CD4-positive, alpha-beta T cell (primary cell): Measurements from ENCODE around the gene COA8. TPM values are rescaled to one million over a fixed set of nuclear protein-coding genes. Genes with fewer than 3 reads are reported as not detected.

Source experiments
- ATAC-seq: fragments of 200-7000 bp; cut with Tn5 transposase; one replicate; pipeline ENCODE4 v1.10.0; 2022; ENCODE audit warnings: mild to moderate bottlenecking; ENCODE audit not compliant: poor library complexity
- CTCF ChIA-PET: fragments of 350-600 bp; sonication (Branson Sonifier 250); formaldehyde crosslinking; loops from one replicate; lab custom pipeline; 2021; ENCODE audit warnings: antibody characterized with exemption, inconsistent platforms; lab: Charles Lee
- POLR2A ChIA-PET: fragments of 350-600 bp; sonication (Branson Sonifier 250); formaldehyde crosslinking; loops from one replicate; lab custom pipeline; 2021; ENCODE audit warnings: antibody characterized with exemption, inconsistent platforms; lab: Charles Lee
- DNase-seq, 14 experiments: peaks; one replicate each; pipeline ENCODE4 v3.0.0-alpha.2; 2013 to 2020; ENCODE audit warnings: mixed read lengths in 2 of 14
- H3K27ac ChIP-seq, 2 donors: one replicate each; pipeline versions ENCODE4 v1.5.1 to v1.7.0; 2013; ENCODE audit warnings: low read length in 2 of 2, low read depth in 1 of 2, mild to moderate bottlenecking in 1 of 2
- H3K27me3 ChIP-seq, 2 experiments: 1 replicate in 1 of 2; 2 replicates in 1 of 2; pipeline versions ENCODE4 v1.6.1 to v1.7.0; 2013; ENCODE audit warnings: low read length in 2 of 2, control low read depth in 1 of 2, mild to moderate bottlenecking in 1 of 2, moderate library complexity in 1 of 2; ENCODE audit not compliant: insufficient read depth in 2 of 2, control insufficient read depth in 1 of 2
- H3K36me3 ChIP-seq: one replicate; pipeline ENCODE4 v1.6.1; 2013; ENCODE audit warnings: low read length, control low read depth; ENCODE audit not compliant: insufficient read depth
- H3K4me1 ChIP-seq: one replicate; pipeline ENCODE4 v1.6.1; 2013; ENCODE audit warnings: low read length, control low read depth; ENCODE audit not compliant: insufficient read depth
- H3K4me3 ChIP-seq: one replicate; pipeline ENCODE4 v1.5.1; 2013; ENCODE audit warnings: mild to moderate bottlenecking, low read length, moderate library complexity
- H3K9me3 ChIP-seq, 2 experiments: 1 replicate in 1 of 2; 2 replicates in 1 of 2; pipeline versions ENCODE4 v1.6.1 to v1.7.0; 2013; ENCODE audit warnings: low read length in 2 of 2, mild to moderate bottlenecking in 2 of 2, control low read depth in 1 of 2, moderate library complexity in 1 of 2; ENCODE audit not compliant: control insufficient read depth in 1 of 2, insufficient read depth in 1 of 2
- H3K27ac Mint-ChIP-seq: one replicate; pipeline ENCODE4 v1.8.0; 2020; ENCODE audit warnings: mixed read lengths
- H3K27me3 Mint-ChIP-seq: one replicate; pipeline ENCODE4 v1.8.0; 2021; ENCODE audit warnings: mixed read lengths
- H3K36me3 Mint-ChIP-seq: one replicate; pipeline ENCODE4 v1.8.0; 2021; ENCODE audit warnings: low read depth, mixed read lengths
- H3K4me1 Mint-ChIP-seq: one replicate; pipeline ENCODE4 v1.8.0; 2021; ENCODE audit warnings: low read depth, mixed read lengths
- H3K4me3 Mint-ChIP-seq: one replicate; pipeline ENCODE4 v1.8.0; 2020; ENCODE audit warnings: mild to moderate bottlenecking, mixed read lengths
- H3K9me3 Mint-ChIP-seq: one replicate; pipeline ENCODE4 v1.8.0; 2020; ENCODE audit warnings: mixed read lengths
- intact Hi-C, 2 experiments: fragments of 100-400 bp; cut with DNase I in 1 of 2; cut with micrococcal nuclease in 1 of 2; formaldehyde crosslinking; loops; one replicate each; pipeline versions ENCODE4 v1.15.1 to v1.9.0; 2023 to 2025; cut with DNase I, micrococcal nuclease
- total RNA-seq, 174 experiments: library from RNA in 2 of 174; stranded (reverse) in 2 of 174; gene quantifications; one replicate each; pipeline ENCODE4 v1.2.3 and lab custom pipeline; 2021 to 2026
- TF ChIP-seq, protein P1 (sequence below): fragments of 200-600 bp; IDR thresholded peaks from one replicate; pipeline ENCODE4 v1.8.0; 2022; ENCODE audit warnings: antibody characterized with exemption, mild to moderate bottlenecking

The COA8 gene
- total RNA-seq, 2 experiments from 2014 or later: 9.1 to 10.7 TPM

GRCh38 chr14:103544388-103545218, 18.2 kb upstream of the COA8 start:
- ChIA-PET POLR2A (no interaction called here), CTCF (interaction anchor here (1.0 to 3.8 kb wide), 2 partner anchors 26 kb away, joined by 3 to 22 read pairs; no protein-coding TSS in a partner anchor)
- Histone ChIP-seq H3K4me1 (peaks cover 8% of the 10 kb centered on the region), H3K27ac (no peak overlapping the region), H3K27me3 (peaks cover 3 to 8% of the 10 kb centered on the region in 2 experiments), H3K36me3 (no peaks in the 10 kb centered on the region), H3K4me3 (no peak overlapping the region), H3K9me3 (no peaks in the 10 kb centered on the region)
- Mint-ChIP-seq H3K4me3 (no peak overlapping the region), H3K4me1 (no peaks in the 10 kb centered on the region), H3K27me3 (no peaks in the 10 kb centered on the region), H3K27ac (no peak overlapping the region), H3K36me3 (no peaks in the 10 kb centered on the region), H3K9me3 (no peaks in the 10 kb centered on the region)
- intact Hi-C loops: loop anchor here in 1 of 2 experiments (5.0 kb wide), 1 partner anchor 437 kb away; no protein-coding TSS in a partner anchor
- TF ChIP-seq, protein P1, sequence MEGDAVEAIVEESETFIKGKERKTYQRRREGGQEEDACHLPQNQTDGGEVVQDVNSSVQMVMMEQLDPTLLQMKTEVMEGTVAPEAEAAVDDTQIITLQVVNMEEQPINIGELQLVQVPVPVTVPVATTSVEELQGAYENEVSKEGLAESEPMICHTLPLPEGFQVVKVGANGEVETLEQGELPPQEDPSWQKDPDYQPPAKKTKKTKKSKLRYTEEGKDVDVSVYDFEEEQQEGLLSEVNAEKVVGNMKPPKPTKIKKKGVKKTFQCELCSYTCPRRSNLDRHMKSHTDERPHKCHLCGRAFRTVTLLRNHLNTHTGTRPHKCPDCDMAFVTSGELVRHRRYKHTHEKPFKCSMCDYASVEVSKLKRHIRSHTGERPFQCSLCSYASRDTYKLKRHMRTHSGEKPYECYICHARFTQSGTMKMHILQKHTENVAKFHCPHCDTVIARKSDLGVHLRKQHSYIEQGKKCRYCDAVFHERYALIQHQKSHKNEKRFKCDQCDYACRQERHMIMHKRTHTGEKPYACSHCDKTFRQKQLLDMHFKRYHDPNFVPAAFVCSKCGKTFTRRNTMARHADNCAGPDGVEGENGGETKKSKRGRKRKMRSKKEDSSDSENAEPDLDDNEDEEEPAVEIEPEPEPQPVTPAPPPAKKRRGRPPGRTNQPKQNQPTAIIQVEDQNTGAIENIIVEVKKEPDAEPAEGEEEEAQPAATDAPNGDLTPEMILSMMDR: no peak
- no peak for ATAC-seq
- no peak for DNase-seq

DNA sequence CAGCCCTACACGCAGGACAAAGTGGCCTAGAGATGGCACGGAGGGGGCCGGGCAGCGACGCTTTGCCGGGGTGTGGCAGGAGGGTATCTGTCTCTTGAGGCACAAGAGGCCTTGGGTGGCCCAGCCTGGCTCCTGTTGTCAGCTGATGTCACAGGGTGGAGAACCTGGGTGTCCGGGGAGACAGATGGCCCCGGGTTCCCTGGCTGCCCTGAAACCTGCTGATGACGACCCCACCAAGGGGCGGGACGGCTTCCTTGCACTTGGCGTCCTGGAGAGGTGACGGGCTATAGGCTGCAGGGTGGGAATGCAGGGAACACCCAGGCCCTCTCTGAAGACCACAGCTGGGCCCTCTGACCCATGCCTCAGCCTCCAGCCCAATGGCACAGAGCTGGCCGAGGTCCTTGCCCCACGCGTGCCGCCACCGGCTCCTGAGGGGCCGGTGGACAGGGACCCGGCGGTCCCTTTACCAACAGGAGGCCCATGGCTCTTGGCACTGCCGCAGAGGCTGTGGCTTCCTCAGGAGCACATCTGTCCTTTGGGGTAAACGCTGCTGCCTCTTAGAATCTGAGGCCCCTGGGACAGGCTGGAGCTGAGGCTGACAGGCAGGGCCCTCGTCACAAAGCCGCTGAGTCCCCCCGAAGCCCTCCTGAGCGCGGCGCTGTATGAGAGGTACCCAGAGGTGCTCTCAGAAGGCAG, 17.4 kb upstream of the COA8 start:
- H3K9me3 ChIP-seq: no peaks in the 10 kb centered on the region
- Mint-ChIP-seq H3K27me3 (no peaks in the 10 kb centered on the region), H3K36me3 (no peaks in the 10 kb centered on the region), H3K27ac (no peak overlapping the region), H3K4me3 (no peak overlapping the region), H3K4me1 (no peaks in the 10 kb centered on the region), H3K9me3 (no peaks in the 10 kb centered on the region)
- DNase-seq: no peak
- no peak for ATAC-seq
- peaks cover 3 to 8% of the 10 kb centered on the region in 2 experiments for H3K27me3 ChIP-seq
- ChIA-PET CTCF (interaction anchor here (2.2 to 3.8 kb wide), 2 partner anchors 24 to 27 kb away, joined by 7 to 22 read pairs; no protein-coding TSS in a partner anchor), POLR2A (no interaction called here)
- no peak overlapping the region for H3K4me3 ChIP-seq
- H3K36me3 ChIP-seq: no peaks in the 10 kb centered on the region
- peaks cover 8% of the 10 kb centered on the region for H3K4me1 ChIP-seq
- intact Hi-C loops: loop anchor here in 1 of 2 experiments (5.0 kb wide), 1 partner anchor 438 kb away; no protein-coding TSS in a partner anchor
- TF ChIP-seq, protein P1: no peak
- H3K27ac ChIP-seq: no peak overlapping the region

DNA sequence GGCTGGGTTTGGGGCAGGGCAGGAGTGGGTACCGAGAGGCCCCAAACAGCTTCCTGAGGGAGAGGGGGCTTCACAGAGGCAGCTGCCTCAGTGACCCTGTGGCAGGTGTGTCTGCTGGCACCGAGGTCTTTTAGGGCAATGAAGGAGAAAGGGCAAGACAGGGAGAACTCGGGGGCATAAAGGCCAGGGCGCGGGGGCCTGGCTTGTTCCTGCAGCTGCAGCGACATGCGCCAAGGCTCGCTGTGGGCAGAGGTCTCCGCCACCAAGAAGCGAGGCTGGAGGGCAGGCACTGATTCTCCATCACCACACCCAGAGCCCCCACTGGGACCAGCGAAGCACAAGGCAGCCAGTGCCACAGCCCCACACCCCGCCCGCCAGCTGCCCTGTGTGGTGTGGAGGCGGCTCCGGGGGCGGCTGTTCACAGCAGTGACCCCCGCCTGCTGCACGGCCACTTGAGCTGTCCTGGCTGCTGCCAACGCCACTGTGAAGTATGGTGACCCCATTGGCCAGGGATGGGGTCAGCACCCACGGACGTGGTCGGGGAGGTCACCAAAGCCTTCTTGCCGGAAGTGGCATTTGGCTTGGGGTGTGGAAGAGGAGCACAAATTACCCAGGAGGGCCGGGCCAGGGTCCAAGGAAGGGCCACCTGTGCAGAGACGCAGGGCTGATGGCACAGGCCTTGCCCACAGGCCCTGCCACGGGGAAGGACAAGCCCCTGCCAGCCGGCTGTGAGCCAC, 16.7 kb upstream of the COA8 start:
- H3K36me3 Mint-ChIP-seq: no peaks in the 10 kb centered on the region
- Histone ChIP-seq H3K36me3 (no peaks in the 10 kb centered on the region), H3K27me3 (peaks cover 3 to 8% of the 10 kb centered on the region in 2 experiments), H3K4me1 (peaks cover 8% of the 10 kb centered on the region), H3K9me3 (no peaks in the 10 kb centered on the region), H3K4me3 (no peak overlapping the region), H3K27ac (no peak overlapping the region)
- H3K4me1 Mint-ChIP-seq: no peaks in the 10 kb centered on the region
- no peak for DNase-seq
- H3K9me3 Mint-ChIP-seq: no peaks in the 10 kb centered on the region
- H3K27me3 Mint-ChIP-seq: no peaks in the 10 kb centered on the region
- H3K4me3 Mint-ChIP-seq: no peak overlapping the region
- ATAC-seq: no peak
- TF ChIP-seq, protein P1: no peak
- ChIA-PET CTCF (interaction anchor here (0.6 to 3.8 kb wide), 4 partner anchors 25 to 46 kb away, joined by 3 to 22 read pairs (median 6); no protein-coding TSS in a partner anchor), POLR2A (no interaction called here)
- intact Hi-C loops: loop anchor here (1.0 to 5.0 kb wide), 4 partner anchors 28 to 441 kb away; no protein-coding TSS in a partner anchor
- H3K27ac Mint-ChIP-seq: no peak overlapping the region
